ENCODE measurements around the gene EXOC6.
A peak's percentile ranks its signal among the peaks of the same experiment; 100 is the strongest.
"Not testable (repeated sequence)": the region's sequence is repeated elsewhere in the genome, so short reads cannot be mapped to it uniquely, and the experiment has no call there.

The EXOC6 gene

DNA sequence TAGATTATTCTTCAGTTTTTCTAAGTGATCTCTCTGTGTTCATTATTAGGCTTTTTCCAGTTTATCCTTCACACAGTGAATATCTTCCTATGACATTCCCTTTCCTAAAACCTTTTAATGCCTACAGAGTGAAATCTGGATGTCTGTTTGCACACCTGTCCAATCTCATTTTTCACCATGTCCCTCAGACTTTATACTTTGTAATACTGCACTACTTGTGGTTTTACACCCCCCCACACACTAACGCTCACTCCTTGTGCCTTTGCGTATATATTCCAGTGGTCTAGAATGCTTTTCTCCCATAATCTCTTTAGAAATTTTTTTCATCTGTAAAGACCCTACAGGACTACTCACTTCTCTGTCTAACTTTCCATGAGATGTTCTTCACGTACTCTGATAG, 98.2 kb downstream of the EXOC6 start:
- DNase-seq: no peak

DNA sequence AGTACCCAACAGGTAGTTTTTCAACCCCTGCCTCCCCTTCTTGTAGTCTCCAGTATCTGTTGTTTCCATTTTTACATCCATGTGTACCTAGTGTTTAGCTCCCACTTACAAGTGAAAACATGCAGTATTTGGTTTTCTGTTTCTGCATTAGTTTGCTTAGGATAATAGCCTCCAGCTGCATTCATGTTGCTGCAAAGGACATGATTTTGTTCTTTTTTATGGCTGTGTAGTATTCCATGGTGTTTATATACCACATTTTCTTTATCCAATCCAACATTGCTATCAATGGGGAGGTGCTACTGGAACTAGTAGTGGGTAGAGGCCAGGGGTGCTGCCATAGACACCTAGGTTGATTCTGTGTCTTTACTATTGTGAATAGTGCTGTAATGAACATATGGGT, 104.3 kb downstream of the EXOC6 start:
- not testable (repeated sequence) for DNase-seq

DNA sequence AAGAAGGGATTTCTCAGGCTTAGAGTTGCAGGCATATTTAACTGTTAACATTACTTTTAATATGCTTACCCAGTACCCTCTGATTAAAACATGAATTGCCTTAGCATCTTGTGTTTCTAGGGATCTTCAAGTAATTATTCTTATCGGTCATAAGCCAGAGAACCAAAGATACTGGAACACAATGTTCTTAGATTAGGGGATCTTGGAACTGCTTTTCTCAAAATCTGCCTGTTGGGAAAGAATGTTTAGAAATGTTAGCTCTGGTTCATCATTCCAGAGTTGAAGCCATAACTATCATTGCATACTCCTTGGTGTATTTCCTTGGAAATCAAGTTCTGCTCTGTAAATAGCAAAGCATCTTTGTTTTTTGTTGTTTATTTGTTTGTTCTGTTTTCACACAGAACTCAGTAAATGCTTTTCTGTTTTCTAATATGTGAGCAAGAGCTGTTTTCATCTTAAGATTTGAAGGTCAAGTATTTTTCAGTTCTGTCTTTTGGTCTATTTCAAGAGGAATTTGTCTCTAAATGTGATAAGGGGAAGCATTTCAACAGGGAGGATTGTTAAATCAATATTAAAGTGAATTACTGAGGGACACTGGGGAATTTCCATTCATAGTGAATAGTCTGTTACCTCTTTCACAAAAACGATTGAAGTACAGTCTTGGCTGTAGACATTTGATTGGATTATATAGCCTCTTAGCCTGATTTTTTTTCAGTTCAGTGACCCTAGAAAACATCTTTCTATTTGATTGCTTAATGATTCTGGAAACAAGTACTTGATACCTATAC, 109.1 kb downstream of the EXOC6 start:
- DNase-seq: no peak

DNA sequence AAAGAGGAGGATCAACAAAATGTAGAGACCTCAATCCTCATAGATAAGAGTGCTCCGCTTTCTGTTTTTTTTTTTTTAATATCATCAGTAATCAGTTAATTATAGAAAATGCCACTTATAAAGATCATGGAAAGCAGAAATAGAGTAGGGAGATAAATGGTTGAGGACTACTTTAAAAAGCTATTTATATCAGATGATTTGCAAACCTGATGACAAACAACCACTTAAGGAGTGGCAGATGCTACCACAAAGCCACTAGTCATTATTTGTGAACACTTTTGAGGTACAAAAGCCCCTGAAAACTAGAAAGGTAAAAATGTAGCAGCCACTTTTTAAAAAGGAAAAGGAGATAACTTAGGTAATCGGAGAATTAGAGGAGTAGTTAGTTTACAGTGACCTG, 113.3 kb downstream of the EXOC6 start:
- DNase-seq: no peak

DNA sequence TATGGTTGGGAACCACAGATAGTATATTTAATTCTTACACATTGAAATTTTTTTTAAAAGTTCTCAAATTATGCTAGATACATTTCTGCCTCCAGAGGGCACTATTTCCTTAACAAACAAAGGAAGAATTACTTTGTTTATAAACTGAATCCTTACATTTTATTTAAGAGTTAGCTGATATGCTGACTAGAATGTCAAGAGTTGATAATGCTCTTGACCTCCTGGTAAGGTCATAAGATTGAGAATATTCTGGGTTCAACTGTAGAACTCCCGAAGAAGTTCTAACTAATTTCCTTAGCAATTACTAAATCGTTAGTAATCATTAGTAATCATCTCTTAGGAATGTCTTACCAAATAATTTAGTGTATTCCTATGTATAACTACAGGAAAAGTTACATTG, 117.0 kb downstream of the EXOC6 start:
- DNase-seq: no peak

DNA sequence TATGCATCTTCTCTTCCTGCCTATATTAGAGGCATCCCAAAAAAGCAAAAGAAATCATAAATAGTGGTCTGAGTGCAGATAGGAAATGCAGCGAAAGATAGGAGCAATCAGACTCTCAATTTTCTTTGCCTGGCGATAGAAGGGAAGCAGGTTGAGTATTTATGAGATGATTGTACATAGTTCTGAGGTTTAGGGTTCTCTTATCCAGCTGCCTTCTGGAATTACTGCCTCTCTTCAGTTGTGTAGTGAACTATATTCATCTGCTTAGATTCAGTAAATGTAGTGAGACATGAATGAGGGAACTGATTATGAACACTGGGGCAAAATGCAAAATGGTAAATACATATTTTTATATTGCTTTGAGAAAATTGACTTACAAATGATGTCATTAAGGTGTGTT, 119.3 kb downstream of the EXOC6 start:
- DNase-seq: no peak

DNA sequence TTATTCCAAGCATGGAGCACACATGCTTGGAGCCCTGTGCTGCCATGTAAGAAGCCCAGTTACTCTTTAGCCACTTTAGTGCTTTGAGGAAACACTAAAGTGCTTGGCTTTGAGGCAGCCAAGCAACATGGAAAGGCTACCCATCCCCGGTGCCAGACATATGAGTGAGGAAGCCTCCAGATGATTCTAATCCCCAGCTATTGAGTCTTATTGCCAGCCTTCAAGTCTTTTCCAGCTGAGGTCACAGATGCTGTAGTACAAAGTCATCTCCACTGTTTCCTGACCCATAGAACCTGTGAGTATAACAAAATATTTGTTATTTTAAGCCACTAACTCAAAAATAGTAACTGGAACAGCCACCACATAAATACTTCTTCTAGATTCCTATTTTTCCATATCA, 120.8 kb downstream of the EXOC6 start:
- DNase-seq: no peak

DNA sequence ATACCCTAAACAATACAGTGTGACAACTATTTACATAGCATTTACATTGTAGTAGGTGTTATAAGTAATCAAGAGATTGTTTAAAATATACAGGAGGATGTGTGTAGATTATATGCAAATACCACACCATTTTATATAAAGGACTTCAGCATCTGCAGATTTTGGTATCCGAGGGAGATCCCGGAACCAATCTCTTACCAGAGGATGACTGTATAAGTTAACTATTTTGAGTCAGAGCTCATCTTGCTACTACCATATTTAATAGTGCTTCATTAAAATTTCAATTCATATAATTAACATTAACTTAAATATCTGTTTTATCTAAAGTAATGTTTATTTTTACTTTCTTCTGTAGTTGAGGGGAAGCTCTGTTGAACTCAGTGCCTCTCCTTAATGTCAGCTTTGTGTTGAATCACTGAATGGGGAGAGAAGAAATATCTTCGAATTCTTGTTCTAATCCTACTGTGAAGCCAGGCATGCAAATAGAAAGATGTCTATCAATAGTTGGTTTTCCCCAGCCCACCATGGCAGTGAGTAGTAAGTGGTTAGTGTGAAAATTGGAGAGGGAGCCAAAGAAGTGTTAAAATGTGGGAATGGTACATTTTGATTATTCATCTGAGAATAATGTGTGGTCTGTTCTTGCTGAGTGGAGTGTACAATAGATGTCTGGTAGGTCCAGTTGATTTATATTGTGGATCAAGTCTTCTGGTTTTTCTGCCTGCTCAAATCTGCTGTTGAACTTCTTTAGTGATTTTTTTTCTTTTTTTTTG, 122.2 kb downstream of the EXOC6 start:
- no peak for DNase-seq

DNA sequence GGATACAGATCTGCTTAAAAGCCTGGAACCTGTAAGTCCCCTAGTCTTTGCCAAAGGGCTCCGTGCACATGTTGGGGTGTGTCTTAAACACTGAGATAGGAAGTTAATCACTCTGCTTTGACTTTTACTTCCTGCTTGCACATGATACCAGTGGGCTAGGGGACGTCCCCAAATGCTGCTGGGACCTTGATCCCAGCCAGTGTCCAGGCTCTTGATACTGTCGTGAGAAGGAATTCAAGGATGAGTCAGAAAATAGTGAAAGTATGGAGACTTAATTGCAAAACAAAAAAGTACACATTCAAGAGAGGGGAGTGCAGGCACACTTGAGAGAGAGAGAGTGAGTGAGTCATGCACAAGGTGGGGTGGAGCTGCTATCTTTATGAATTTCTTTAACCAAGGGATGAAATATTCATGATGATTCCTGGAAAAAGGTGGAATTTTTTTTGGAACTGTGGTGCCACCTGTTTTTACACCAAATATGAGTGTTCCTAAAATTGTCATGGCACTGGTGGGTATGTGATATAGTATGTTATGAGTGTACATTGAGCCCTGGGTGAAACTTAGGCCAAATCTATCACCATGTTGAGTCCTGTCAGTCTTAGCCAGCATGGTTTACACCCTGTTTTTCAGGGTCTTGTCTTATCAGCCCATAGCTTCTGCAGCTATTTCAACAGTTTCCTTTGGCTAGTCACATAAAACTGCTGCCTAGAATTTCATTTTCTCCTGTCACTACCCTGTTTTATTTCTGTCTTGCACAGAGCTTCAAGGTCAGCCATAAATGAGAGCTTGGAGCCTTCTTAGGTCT, 123.9 kb downstream of the EXOC6 start:
- no peak for DNase-seq

DNA sequence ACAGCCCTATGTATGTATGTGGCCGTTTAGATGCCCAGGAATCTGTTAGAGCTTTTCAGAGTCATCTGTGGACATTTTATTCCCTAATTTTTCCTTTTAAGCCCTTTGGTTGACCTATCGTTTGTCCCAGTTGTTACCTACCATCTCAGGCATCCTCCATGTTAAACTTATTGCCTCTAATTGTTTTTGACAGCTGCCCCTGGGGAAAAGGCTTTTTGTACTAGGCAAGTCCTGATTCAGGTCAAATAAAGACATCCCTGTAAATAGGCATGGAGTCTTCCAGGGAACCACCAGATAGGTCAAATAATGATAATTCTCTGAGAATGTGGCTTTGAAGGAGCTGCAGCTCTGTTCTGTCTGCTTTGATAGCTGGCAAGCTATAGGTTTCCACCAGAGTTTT, 124.6 kb downstream of the EXOC6 start:
- no peak for DNase-seq

DNA sequence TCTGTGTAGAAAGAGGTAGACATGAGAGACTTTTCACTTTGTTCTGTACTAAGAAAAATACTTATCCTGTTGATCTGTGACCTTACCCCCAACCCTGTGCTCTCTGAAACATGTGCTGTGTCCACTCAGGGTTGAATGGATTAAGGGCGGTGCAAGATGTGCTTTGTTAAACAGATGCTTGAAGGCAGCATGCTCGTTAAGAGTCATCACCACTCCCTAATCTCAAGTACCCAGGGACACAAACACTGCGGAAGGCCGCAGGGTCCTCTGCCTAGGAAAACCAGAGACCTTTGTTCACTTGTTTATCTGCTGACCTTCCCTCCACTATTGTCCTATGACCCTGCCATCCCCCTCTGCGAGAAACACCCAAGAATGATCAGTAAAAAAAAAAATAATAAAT, 128.0 kb downstream of the EXOC6 start:
- DNase-seq: not testable (repeated sequence)

DNA sequence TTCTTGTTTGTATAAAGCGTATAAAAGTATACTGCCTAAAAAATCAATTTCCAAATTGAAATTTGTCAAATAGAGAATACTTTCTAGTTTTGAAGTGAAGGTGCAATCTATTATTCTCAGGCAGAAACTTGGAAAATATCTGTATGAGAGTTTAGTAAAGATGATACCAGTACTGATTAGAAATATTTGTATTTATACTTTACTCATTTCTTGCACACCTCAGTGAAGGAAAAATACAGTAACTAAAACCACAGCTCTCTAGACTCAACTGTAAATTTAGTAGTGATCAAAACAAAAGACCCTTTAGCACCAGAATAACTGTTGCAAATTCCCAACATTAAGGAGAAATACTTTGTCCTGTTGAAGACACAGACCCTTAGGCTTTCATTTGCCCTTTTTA, 140.9 kb downstream of the EXOC6 start:
- no peak for DNase-seq

DNA sequence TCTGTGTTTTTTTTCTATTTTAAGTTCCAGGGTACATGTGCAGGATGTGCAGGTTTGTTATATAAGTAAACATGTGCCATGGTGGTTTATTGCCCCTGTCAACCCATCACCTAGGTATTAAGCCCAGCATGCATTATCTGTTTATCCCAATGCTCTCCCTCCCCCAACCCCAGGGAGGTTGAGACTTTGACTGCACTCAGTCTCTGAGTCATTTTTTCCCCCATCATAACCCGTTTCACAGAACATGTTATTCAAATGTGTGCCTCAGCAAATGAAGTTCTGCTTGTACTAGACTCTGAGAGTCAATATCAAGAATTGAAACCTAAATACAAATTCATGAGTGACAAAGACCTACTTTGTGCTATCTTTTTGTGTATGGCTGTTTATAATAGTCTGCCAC, 142.3 kb downstream of the EXOC6 start:
- peak; percentile 8 for DNase-seq

DNA sequence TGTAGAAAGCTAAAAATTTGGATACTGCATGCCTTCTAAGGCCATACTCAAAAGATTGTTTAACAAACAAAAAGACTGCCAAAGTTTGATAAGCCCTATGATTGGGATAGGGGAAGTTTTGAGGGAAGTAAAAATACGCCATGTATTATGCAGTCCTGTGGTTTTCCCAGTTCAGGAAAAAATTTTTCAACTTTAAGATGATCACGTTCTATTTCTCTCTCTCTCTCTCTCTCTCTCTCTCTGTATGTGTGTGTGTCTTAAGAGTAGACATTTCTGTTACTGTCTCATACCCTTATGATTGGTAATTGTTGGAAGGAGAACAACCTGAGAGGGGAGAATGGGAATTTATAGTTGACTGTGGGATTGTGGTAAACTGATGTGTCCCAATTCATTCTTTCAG, 143.2 kb downstream of the EXOC6 start:
- no peak for DNase-seq

DNA sequence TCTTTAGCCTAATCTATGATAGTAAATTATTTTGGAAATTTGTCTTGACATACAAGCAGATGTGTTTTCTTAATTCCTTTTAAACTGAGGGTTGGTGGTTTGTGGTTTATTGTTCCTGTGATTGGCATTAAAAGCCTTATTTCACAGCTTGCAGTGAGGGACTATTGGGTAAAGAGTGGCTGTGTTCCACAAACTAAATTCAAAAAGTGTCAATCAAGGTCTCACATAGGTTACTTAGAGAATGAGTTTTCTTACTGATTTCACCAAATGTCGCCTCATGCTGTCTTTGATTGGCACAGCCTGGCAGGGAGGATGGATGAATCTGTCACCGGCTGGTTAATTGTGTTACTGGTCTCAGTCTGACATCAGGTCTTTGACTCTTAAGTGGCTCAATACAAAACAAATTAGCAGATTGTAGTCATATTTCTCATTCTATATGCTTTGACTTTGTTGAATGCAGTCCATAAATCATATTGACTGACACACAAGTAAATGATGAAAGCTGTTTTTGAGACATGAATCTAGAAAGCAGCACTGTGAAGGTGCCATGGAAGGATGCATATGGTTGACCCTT, 145.5 kb downstream of the EXOC6 start:
- DNase-seq: no peak

DNA sequence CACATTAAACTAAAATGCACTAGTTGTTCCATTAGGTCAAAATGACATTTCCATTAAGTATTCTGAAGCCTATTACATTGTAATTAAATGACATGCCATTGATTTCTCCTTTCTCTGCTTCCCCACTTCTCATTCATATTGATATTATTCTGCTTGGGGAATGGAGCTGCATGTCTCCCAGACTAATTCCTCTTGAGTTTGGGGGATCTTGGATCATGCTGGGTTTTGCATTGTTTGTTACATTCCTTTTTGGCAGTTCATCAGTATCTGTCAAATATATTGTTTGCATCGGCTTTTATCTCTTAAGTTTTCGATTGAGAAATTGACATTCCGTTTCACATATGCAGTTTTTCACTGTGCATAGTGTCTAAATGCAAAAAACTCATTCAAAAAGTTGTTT, 147.2 kb downstream of the EXOC6 start:
- no peak for DNase-seq

DNA sequence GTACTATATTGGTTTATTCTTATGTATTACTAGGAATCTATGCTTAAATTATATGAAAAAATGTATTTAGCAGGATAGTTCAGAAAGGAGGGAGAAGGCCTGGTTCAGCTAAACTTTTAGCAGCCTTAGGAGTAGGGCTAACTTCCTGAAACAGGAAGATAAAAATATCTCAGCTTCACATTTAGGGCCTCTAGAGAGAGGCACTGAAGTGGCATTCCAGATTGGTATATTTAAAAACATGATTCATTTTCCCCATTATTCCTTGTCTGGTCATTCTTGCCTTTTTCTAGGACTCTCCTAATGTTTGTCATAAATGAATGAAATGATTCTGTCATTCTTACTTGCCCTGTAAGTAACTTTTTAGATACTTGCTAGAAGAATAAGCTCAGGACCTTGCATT, 149.3 kb downstream of the EXOC6 start:
- DNase-seq: no peak

DNA sequence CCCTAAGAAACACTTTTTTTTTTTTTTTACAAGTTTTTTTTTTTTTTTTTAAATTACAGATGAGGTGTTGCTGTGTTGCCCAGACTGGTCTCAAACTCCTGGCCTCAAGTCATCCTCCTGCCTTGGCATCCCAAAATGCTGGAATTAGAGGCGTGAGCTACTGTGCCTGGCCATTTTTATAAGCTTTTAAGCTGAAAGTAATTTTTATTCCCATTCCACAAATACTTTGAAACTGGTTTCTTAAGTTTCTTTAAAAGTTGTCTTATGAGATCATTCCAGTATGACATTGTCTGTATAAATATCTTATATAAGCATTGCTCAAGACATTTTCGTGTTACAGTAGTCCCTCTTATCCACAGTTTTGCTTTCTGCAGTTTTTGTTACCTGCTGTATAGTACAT, 150.9 kb downstream of the EXOC6 start:
- no peak for DNase-seq

DNA sequence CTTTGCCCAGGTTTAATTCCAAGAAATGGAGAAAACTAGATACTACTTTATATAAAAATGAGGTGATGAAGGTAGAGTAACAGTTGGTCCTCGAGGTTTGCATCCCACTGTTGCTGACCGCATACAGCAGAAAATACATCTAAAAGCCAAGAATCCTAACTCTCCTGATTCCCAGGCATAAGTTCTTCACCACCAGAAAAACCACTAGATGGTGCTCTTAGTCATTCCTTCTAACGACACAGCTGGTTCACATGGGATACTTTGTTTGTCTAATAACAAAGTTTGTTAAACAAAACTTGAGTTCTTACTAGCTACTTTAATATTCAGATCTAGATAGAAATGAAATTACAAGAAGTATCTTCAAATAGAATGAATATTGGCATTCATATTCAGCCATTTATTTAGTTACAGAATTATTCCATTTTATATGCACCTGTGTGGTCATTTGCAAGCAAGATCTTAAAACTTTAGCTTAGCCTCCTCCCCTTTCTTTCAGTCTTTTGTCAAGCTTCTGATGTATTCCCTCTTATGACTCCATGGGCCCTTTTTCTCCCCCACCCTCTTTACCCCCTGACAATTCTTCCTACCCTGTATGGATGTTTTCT, 158.2 kb downstream of the EXOC6 start:
- DNase-seq: no peak

DNA sequence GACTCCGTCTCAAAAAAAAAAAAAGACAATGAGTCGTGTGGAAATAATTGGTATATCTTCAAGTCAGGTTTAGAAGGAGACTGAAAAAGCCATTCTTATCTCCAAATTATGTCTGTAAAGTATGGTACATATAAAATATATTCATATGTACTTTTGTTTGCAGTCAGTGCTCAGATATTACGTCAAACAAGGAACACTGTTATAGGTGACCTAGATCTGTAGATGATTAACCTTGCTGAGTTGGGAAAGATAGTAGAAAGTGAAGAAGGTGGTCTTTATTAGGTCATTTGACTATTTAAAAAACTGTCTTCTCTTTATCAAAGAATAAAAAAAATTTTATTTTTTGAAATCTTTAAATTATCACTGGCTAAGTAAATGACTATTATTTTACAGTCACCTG, 167.4 kb downstream of the EXOC6 start:
- no peak for DNase-seq

DNA sequence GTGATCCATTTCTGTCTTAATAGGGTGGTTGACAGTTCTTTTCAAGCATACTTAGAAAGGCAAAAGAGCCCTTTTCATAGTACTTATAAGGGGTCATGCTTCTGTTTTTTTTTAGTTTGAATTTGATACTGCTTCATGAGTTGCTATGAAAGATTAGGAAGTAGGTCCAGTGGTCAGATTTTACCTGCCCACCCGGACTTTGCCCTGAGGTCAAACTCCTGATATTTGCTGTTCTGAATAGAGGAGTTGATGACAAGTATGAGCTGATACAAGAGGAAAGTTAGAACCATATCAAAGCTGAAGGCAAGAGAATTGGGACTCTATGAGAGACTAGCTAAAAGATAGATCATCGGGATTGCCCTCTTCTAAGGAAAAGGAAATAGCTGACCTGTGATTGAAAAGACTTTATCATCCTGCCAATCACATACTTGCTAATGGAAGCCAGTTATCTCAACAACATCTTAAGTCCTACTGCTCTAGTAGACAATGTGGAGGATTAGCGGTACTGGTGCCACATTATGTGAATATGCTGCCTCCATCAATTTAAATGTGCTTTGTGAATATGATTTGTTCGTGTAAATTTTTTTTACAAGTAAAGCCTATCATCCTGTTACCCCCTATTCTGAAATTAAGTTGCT, 174.8 kb downstream of the EXOC6 start:
- DNase-seq: no peak

DNA sequence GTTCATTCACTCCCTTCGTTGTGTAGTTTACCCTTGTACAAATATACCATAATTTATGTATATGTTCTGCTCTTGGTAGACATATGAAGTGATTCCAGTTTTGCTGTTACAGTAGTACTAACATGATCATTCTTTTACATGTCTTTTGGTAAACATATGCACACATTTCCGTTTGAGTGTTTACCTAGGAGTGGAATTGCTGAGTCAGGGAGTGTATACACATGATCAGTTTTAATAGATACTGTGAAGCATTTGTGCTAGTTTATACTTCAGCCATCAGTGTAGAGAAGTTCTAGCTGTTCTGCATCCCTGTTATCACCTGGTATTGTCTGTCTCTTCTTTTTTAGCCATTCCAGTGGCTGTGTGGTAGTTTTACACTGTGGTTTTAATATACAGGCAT, 177.8 kb downstream of the EXOC6 start:
- DNase-seq: no peak

All from stimulated activated CD4-positive, alpha-beta T cell treated with anti-CD3 and anti-CD28 coated beads, Interleukin-12 subunit alpha, Interleukin-12 subunit beta, amount 100 ng/mL, for 4 hours (primary cell).